ENCODE results near the gene GPR62. TPM values are rescaled to one million over a fixed set of nuclear protein-coding genes. Genes with fewer than 3 reads are reported as not detected.

Gene GPR62
- total RNA-seq: not detected in 2 replicates

GRCh38 chr3:51955175-51955892 lies at the start of gene GPR62:
TSS of gene GPR62 (plus strand) at chr3:51955381. CDS start at chr3:51955653, 272 bp downstream.

GRCh38 chr3:51941798-51942602 lies 13.2 kb upstream of the GPR62 start, which contains the start of the genes PARP3 and RRP9:
TSS of gene PARP3 (plus strand) at chr3:51942363. CDS start at chr3:51943356, 993 bp downstream.
TSS of gene RRP9 (minus strand) at chr3:51941904. CDS start at chr3:51941867, 37 bp downstream.

GRCh38 chr3:51967384-51968169 lies 12.4 kb downstream of the GPR62 start, which contains the start of gene PCBP4:
TSS of gene PCBP4 (minus strand) at chr3:51967454. CDS start at chr3:51961240, 6,214 bp downstream.

GRCh38 chr3:51974963-51975851 lies 20.0 kb downstream of the GPR62 start, which contains the start of gene ABHD14A:
TSS of gene ABHD14A (plus strand) at chr3:51975064. CDS start at chr3:51975136, 72 bp downstream.

GRCh38 chr3:51982838-51983577 lies 27.8 kb downstream of the GPR62 start, which contains the start of gene ACY1:
TSS of gene ACY1 (plus strand) at chr3:51983535. CDS start at chr3:51984065, 530 bp downstream.

GRCh38 chr3:51995346-51996163 lies 40.4 kb downstream of the GPR62 start, which contains the start of gene RPL29:
TSS of gene RPL29 (minus strand) at chr3:51995895. CDS start at chr3:51995461, 434 bp downstream.

Other genes starting within 250 kb of the GPR62 start
- gene GRM2, start 248.3 kb upstream of the GPR62 start, total RNA-seq: under 0.01 TPM in 1 of 2 replicates, not detected in the other
- gene IQCF6, start 176.1 kb upstream of the GPR62 start, total RNA-seq: not detected in 2 replicates
- gene IQCF2, start 93.8 kb upstream of the GPR62 start, total RNA-seq: not detected in 2 replicates
- not detected in 2 replicates for gene IQCF5, start 79.8 kb upstream of the GPR62 start, total RNA-seq
- not detected in 2 replicates for gene IQCF1, start 52.0 kb upstream of the GPR62 start, total RNA-seq
- gene RRP9, start 13.5 kb upstream of the GPR62 start, total RNA-seq: 57.5 and 74.0 TPM in 2 replicates
- gene PARP3, start 13.0 kb upstream of the GPR62 start, total RNA-seq: 7.7 and 15.9 TPM in 2 replicates
- 30.1 and 39.8 TPM in 2 replicates for gene PCBP4, start 12.1 kb downstream of the GPR62 start, total RNA-seq
- gene ABHD14B, start 18.7 kb downstream of the GPR62 start, total RNA-seq: 19.5 and 23.0 TPM in 2 replicates
- 3.2 and 6.3 TPM in 2 replicates for gene ABHD14A, start 19.7 kb downstream of the GPR62 start, total RNA-seq
- 84.0 and 137 TPM in 2 replicates for gene ACY1, start 28.2 kb downstream of the GPR62 start, total RNA-seq
- gene RPL29, start 40.5 kb downstream of the GPR62 start, total RNA-seq: 1,575 and 1,891 TPM in 2 replicates
- gene DUSP7, start 101.2 kb downstream of the GPR62 start, total RNA-seq: 102 and 110 TPM in 2 replicates
- 0.85 and 2.2 TPM in 2 replicates for gene POC1A, start 199.0 kb downstream of the GPR62 start, total RNA-seq
- gene ALAS1, start 242.8 kb downstream of the GPR62 start, total RNA-seq: 36.2 and 44.1 TPM in 2 replicates